Left lung (tissue), 10 donors: ENCODE data around the gene EGFL7. TPM values are rescaled to one million over a fixed set of nuclear protein-coding genes. Genes with fewer than 3 reads are reported as not detected.

Experiments used
- ATAC-seq: fragments of 200-7000 bp; cut with Tn5 transposase; one replicate; pipeline ENCODE4 v1.9.1; 2020; ENCODE audit warnings: moderate library complexity
- DNase-seq, 4 donors: peaks; one replicate each; pipeline ENCODE4 v3.0.0-alpha.2; 2013 to 2020
- H3K27ac ChIP-seq, 2 donors: fragments of 200-600 bp; sonication (generic) in 1 of 2; one replicate each; pipeline versions ENCODE4 v1.5.0 to v1.8.0; 2020 to 2021
- H3K27me3 ChIP-seq, 2 donors: fragments of 200-600 bp; sonication (generic) in 1 of 2; one replicate each; pipeline versions ENCODE4 v1.5.0 to v1.8.0; 2020 to 2021
- H3K36me3 ChIP-seq, 2 donors: fragments of 200-600 bp; sonication (generic) in 1 of 2; one replicate each; pipeline versions ENCODE4 v1.5.0 to v1.8.0; 2020 to 2021
- H3K4me1 ChIP-seq, 2 donors: fragments of 200-600 bp; one replicate each; pipeline ENCODE4 v1.8.0; 2021
- H3K4me3 ChIP-seq, 2 donors: fragments of 200-600 bp; sonication (generic) in 1 of 2; one replicate each; pipeline versions ENCODE4 v1.5.0 to v1.8.0; 2020 to 2021; ENCODE audit warnings: mild to moderate bottlenecking in 1 of 2
- H3K9me3 ChIP-seq, 2 donors: fragments of 200-600 bp; sonication (generic) in 1 of 2; one replicate each; pipeline versions ENCODE4 v1.5.0 to v1.8.0; 2020 to 2021
- CTCF ChIP-seq, 2 donors: fragments of 200-600 bp; sonication (generic) in 1 of 2; IDR thresholded peaks; one replicate each; pipeline versions ENCODE4 v1.5.0 to v1.8.0; 2021; ENCODE audit warnings: antibody characterized with exemption in 2 of 2
- intact Hi-C, 2 donors: fragments of 100-400 bp; cut with DNase I; formaldehyde crosslinking; loops; one replicate each; pipeline versions ENCODE4 v1.11.2 to v1.14.2; 2022
- polyA plus RNA-seq, 6 donors: library from polyadenylated mRNA; unstranded; fragments of 120-200 nt; gene quantifications; one replicate each; pipeline ENCODE4 v1.2.1, GENCODE V29; 2013; ENCODE audit not compliant: insufficient read length in 6 of 6
- total RNA-seq, 2 donors: library from RNA; stranded (reverse); fragmentation: NEBNext Ultra II Directional; extraction: Animal tissue kit (Norgen Biotek cat#: 25700); gene quantifications; one replicate each; pipeline ENCODE4 v1.2.1, GENCODE V29; 2021
- donor health status: DM: no; HTN: yes; CAD: no.
- donor health status: DM: no; HTN: no; CAD: no.

Gene EGFL7
- total and polyA plus RNA-seq, 8 donors = 65.7 to 165 (median 101) TPM

GRCh38 chr9:136696502-136696901 is 33.8 kb downstream of the EGFL7 start:
- ATAC-seq = no peak
- H3K4me1 ChIP-seq = peaks cover 22 to 84% of the 10 kb centered on the region in 2 donors
- H3K9me3 ChIP-seq = no peaks in the 10 kb centered on the region
- intact Hi-C loops = no loop called here
- no peaks in the 10 kb centered on the region for H3K36me3 ChIP-seq
- H3K27me3 ChIP-seq = peaks cover 4 to 11% of the 10 kb centered on the region in 2 donors
- H3K4me3 ChIP-seq = no peak overlapping the region
- TF ChIP-seq CTCF (IDR thresholded peaks at IDR 0.05) = no peak
- peak overlapping the region in 1 of 2 donors; percentile 65 for H3K27ac ChIP-seq
- DNase-seq = no peak

- TF ChIP-seq CTCF (IDR thresholded peaks at IDR 0.05) = no peak
- H3K36me3 ChIP-seq = no peaks in the 10 kb centered on the region
- intact Hi-C loops = no loop called here
- ATAC-seq (no peak), DNase-seq (no peak)
- peak overlapping the region; percentile 53 to 90 for H3K27ac ChIP-seq
- H3K4me3 ChIP-seq = no peak overlapping the region
- H3K27me3 ChIP-seq = peaks cover 4 to 16% of the 10 kb centered on the region in 2 donors
- peaks cover 22 to 86% of the 10 kb centered on the region in 2 donors for H3K4me1 ChIP-seq
- H3K9me3 ChIP-seq = no peaks in the 10 kb centered on the region
These were observed 34.6 kb downstream of the EGFL7 start for GRCh38 chr9:136697146-136697820.

- Histone ChIP-seq H3K9me3 (no peaks in the 10 kb centered on the region), H3K4me1 (peaks cover 22 to 81% of the 10 kb centered on the region in 2 donors), H3K27ac (peak overlapping the region; percentile 53 to 90), H3K36me3 (no peaks in the 10 kb centered on the region), H3K27me3 (peaks cover 4 to 16% of the 10 kb centered on the region in 2 donors), H3K4me3 (no peak overlapping the region)
- intact Hi-C loops = no loop called here
- peak in 1 of 4 donors; percentile 66 for DNase-seq
- peak; percentile 6 for ATAC-seq
- TF ChIP-seq CTCF (IDR thresholded peaks at IDR 0.05) = no peak
These were observed 35.3 kb downstream of the EGFL7 start for GRCh38 chr9:136697821-136698526.

GRCh38 chr9:136698635-136699246 is 36.0 kb downstream of the EGFL7 start:
- DNase-seq = no peak
- intact Hi-C loops = no loop called here
- Histone ChIP-seq H3K27ac (peak overlapping the region in 1 of 2 donors; percentile 90), H3K4me1 (peaks cover 15 to 73% of the 10 kb centered on the region in 2 donors), H3K9me3 (no peaks in the 10 kb centered on the region), H3K36me3 (no peaks in the 10 kb centered on the region), H3K27me3 (peaks cover 4 to 16% of the 10 kb centered on the region in 2 donors), H3K4me3 (no peak overlapping the region)
- ATAC-seq = no peak
- no peak for TF ChIP-seq CTCF (IDR thresholded peaks at IDR 0.05)

GRCh38 chr9:136700304-136700703 is 37.6 kb downstream of the EGFL7 start:
- no peaks in the 10 kb centered on the region for H3K9me3 ChIP-seq
- no peak for TF ChIP-seq CTCF (IDR thresholded peaks at IDR 0.05)
- H3K27me3 ChIP-seq = peaks cover 4 to 16% of the 10 kb centered on the region in 2 donors
- H3K27ac ChIP-seq = no peak overlapping the region
- H3K36me3 ChIP-seq = no peaks in the 10 kb centered on the region
- no peak for ATAC-seq
- no peak overlapping the region for H3K4me3 ChIP-seq
- DNase-seq = no peak
- H3K4me1 ChIP-seq = peaks cover 15 to 61% of the 10 kb centered on the region in 2 donors
- intact Hi-C loops = no loop called here
